HL-60 (cell line): ENCODE data around the gene ELP2.

Experiments
- DNase-seq, 2 experiments: peaks; one replicate each; pipeline ENCODE4 v3.0.0-alpha.2; 2010 to 2020; ENCODE audit warnings: low read depth in 1 of 2, low spot score in 1 of 2
- H3K27ac ChIP-seq: fragments of 250-450 bp; sonication (Bioruptor Pico); replicated peaks from 2 replicates; pipeline ENCODE4 v1.5.1; 2020; ENCODE audit warnings: mild to moderate bottlenecking, moderate library complexity
- H3K27me3 ChIP-seq: fragments of 250-450 bp; sonication (Bioruptor Pico); 2 replicates; pipeline ENCODE4 v1.5.1; 2021; ENCODE audit warnings: mild to moderate bottlenecking, moderate library complexity; ENCODE audit not compliant: insufficient read depth, poor library complexity, severe bottlenecking
- H3K4me3 ChIP-seq: replicated peaks from 2 replicates; pipeline ENCODE4 v1.5.1; 2011; ENCODE audit warnings: mild to moderate bottlenecking, control low read depth, low read length; ENCODE audit not compliant: insufficient read depth
- CTCF ChIP-seq: IDR thresholded peaks from one replicate; pipeline ENCODE4 v1.5.1; 2011; ENCODE audit warnings: low read length, control low read depth, inconsistent platforms; ENCODE audit not compliant: insufficient read depth
- GABPA ChIP-seq: IDR thresholded peaks from 2 replicates; pipeline ENCODE4 v1.6.1; 2012; ENCODE audit warnings: low read depth
- POLR2AphosphoS5 ChIP-seq: IDR thresholded peaks from 2 replicates; pipeline ENCODE4 v1.6.1; 2012; ENCODE audit warnings: low read depth
- SPI1 ChIP-seq: IDR thresholded peaks from 2 replicates; pipeline ENCODE4 v1.6.1; 2012; ENCODE audit warnings: low read depth, mild to moderate bottlenecking, borderline replicate concordance
- TF ChIP-seq, protein P1 (sequence below): IDR thresholded peaks from 2 replicates; pipeline ENCODE4 v1.6.1; 2012; ENCODE audit warnings: low read depth; ENCODE audit not compliant: insufficient replicate concordance

ELP2 gene

GRCh38 chr18:36099311-36099710, 30.4 kb upstream of the ELP2 start:
- TF ChIP-seq SPI1 (no peak), GABPA (no peak)
- Histone ChIP-seq H3K4me3 (no peak overlapping the region), H3K27me3 (no peaks in the 10 kb centered on the region), H3K27ac (no peak overlapping the region)
- no peak for DNase-seq

DNA sequence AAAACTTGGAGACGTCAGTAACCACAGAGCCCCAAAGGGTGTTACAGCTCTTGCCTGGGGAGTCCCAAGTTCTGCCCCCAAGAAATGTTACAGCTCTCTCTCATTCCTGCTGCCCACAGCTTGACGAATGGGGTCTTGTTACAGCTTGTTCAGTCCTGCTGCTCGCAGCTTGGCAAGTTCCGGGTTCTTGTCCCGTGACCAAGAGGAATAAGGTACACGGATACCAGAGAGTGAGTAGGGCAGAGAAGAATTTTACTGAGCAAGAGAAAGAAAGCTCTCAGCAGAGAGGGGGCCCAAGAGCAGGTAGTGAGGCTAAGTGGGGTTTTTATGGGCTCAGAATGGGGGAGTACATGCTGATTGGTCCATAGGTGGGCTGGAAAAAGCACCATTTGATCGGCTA, 27.8 kb upstream of the ELP2 start:
- Histone ChIP-seq H3K27ac (no peak overlapping the region), H3K4me3 (no peak overlapping the region), H3K27me3 (no peaks in the 10 kb centered on the region)
- DNase-seq, result no peak
- TF ChIP-seq GABPA (no peak), POLR2AphosphoS5 (no peak)
- TF ChIP-seq, protein P1, sequence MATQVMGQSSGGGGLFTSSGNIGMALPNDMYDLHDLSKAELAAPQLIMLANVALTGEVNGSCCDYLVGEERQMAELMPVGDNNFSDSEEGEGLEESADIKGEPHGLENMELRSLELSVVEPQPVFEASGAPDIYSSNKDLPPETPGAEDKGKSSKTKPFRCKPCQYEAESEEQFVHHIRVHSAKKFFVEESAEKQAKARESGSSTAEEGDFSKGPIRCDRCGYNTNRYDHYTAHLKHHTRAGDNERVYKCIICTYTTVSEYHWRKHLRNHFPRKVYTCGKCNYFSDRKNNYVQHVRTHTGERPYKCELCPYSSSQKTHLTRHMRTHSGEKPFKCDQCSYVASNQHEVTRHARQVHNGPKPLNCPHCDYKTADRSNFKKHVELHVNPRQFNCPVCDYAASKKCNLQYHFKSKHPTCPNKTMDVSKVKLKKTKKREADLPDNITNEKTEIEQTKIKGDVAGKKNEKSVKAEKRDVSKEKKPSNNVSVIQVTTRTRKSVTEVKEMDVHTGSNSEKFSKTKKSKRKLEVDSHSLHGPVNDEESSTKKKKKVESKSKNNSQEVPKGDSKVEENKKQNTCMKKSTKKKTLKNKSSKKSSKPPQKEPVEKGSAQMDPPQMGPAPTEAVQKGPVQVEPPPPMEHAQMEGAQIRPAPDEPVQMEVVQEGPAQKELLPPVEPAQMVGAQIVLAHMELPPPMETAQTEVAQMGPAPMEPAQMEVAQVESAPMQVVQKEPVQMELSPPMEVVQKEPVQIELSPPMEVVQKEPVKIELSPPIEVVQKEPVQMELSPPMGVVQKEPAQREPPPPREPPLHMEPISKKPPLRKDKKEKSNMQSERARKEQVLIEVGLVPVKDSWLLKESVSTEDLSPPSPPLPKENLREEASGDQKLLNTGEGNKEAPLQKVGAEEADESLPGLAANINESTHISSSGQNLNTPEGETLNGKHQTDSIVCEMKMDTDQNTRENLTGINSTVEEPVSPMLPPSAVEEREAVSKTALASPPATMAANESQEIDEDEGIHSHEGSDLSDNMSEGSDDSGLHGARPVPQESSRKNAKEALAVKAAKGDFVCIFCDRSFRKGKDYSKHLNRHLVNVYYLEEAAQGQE, result no peak

GRCh38 chr18:36104749-36105148, 24.9 kb upstream of the ELP2 start:
- H3K27me3 ChIP-seq, result no peaks in the 10 kb centered on the region
- TF ChIP-seq CTCF (no peak), POLR2AphosphoS5 (no peak), SPI1 (no peak), GABPA (no peak)
- TF ChIP-seq, protein P1, result no peak
- no peak overlapping the region for H3K27ac ChIP-seq
- DNase-seq, result no peak
- H3K4me3 ChIP-seq, result no peak overlapping the region

DNA sequence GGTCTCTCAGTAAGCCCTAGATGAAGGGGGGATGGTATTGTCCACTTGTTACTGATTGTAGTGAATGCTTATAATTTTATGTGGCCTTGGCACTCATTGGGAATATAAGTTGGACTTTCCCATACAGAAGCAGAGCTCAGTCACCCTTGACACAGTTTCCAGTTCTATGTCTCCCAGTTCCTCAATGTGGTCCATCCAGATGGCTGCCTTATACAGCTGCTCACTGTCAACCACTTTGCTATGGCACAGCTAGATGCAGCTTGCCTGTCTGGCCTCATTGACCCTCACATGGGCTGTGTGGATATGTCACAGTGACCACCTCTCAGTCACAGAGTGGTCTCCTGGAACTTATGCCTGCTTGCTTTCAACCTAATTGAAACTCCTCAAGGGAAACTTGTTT, 22.2 kb upstream of the ELP2 start:
- Histone ChIP-seq H3K27me3 (no peaks in the 10 kb centered on the region), H3K27ac (no peak overlapping the region), H3K4me3 (no peak overlapping the region)
- TF ChIP-seq SPI1, result no peak
- no peak for TF ChIP-seq POLR2AphosphoS5
- TF ChIP-seq CTCF, result no peak
- TF ChIP-seq GABPA, result no peak
- TF ChIP-seq, protein P1, result no peak
- no peak for DNase-seq
